SK-N-SH treated with all-trans-retinoic acid at 6 μM for 48 hours (cell line): ENCODE data around the gene HIVEP3.

Source experiments
- ATAC-seq: fragments of 200-7000 bp; cut with Tn5 transposase; 3 replicates; pipeline ENCODE4 v1.9.1; 2020; ENCODE audit warnings: mild to moderate bottlenecking, moderate library complexity
- ARNTL ChIP-seq: fragments of 450-650 bp; formaldehyde crosslinking; IDR thresholded peaks from 2 replicates; pipeline ENCODE4 v1.5.0; 2020; ENCODE audit warnings: low read depth, mild to moderate bottlenecking, moderate library complexity, borderline replicate concordance
- BACH2 ChIP-seq: fragments of 250-450 bp; sonication (Bioruptor Pico); IDR thresholded peaks from 2 replicates; pipeline ENCODE4 v1.9.0; 2021; ENCODE audit warnings: mild to moderate bottlenecking, borderline replicate concordance
- CREB5 ChIP-seq: fragments of 250-450 bp; sonication (Bioruptor Pico); IDR thresholded peaks from 2 replicates; pipeline ENCODE4 v1.5.1; 2020; ENCODE audit warnings: low read depth, mild to moderate bottlenecking, moderate library complexity
- CSDC2 ChIP-seq: fragments of 250-450 bp; sonication (Bioruptor Pico); IDR thresholded peaks from 2 replicates; pipeline ENCODE4 v1.5.0; 2020; ENCODE audit warnings: mild to moderate bottlenecking, moderate library complexity
- GLIS3 ChIP-seq: fragments of 250-450 bp; sonication (Bioruptor Pico); IDR thresholded peaks from 2 replicates; pipeline ENCODE4 v1.5.0; 2020; ENCODE audit warnings: mild to moderate bottlenecking, moderate library complexity
- ISL1 ChIP-seq: fragments of 250-450 bp; sonication (Bioruptor Pico); IDR thresholded peaks from 2 replicates; pipeline ENCODE4 v2.1.2; 2022; ENCODE audit warnings: mild to moderate bottlenecking, moderate library complexity
- OSR1 ChIP-seq: fragments of 250-450 bp; sonication (Bioruptor Pico); IDR thresholded peaks from 2 replicates; pipeline ENCODE4 v1.8.0; 2022; ENCODE audit warnings: moderate library complexity, mild to moderate bottlenecking, inconsistent platforms
- PATZ1 ChIP-seq: fragments of 250-450 bp; sonication (Bioruptor Pico); IDR thresholded peaks from 2 replicates; pipeline ENCODE4 v1.8.0; 2020; ENCODE audit warnings: mild to moderate bottlenecking, moderate library complexity, borderline replicate concordance
- POU6F1 ChIP-seq: fragments of 250-450 bp; sonication (Bioruptor Pico); IDR thresholded peaks from 2 replicates; pipeline ENCODE4 v1.8.0; 2021; ENCODE audit warnings: low read depth, mild to moderate bottlenecking, moderate library complexity, borderline replicate concordance
- PPARA ChIP-seq: fragments of 250-450 bp; sonication (Bioruptor Pico); IDR thresholded peaks from 2 replicates; pipeline ENCODE4 v1.5.0; 2020; ENCODE audit warnings: mild to moderate bottlenecking, borderline replicate concordance
- RARB ChIP-seq: fragments of 250-450 bp; sonication (Bioruptor Pico); IDR thresholded peaks from 2 replicates; pipeline ENCODE4 v1.8.0; 2021; ENCODE audit warnings: mild to moderate bottlenecking, moderate library complexity
- SNAI2 ChIP-seq: fragments of 250-450 bp; sonication (Bioruptor Pico); IDR thresholded peaks from 2 replicates; pipeline ENCODE4 v1.5.0; 2020; ENCODE audit warnings: mild to moderate bottlenecking, moderate library complexity
- TCF4 ChIP-seq: fragments of 250-450 bp; sonication (Bioruptor Pico); IDR thresholded peaks from 2 replicates; pipeline ENCODE4 v1.8.0; 2021; ENCODE audit warnings: mild to moderate bottlenecking, moderate library complexity, borderline replicate concordance
- TOX ChIP-seq: fragments of 250-450 bp; sonication (Bioruptor Pico); IDR thresholded peaks from 2 replicates; pipeline ENCODE4 v1.8.0; 2021; ENCODE audit warnings: mild to moderate bottlenecking, moderate library complexity, borderline replicate concordance
- TSHZ2 ChIP-seq: fragments of 250-450 bp; sonication (Bioruptor Pico); IDR thresholded peaks from 2 replicates; pipeline ENCODE4 v1.5.0; 2020; ENCODE audit warnings: mild to moderate bottlenecking, moderate library complexity
- ZC3H10 ChIP-seq: fragments of 250-450 bp; sonication (Bioruptor Pico); IDR thresholded peaks from 2 replicates; pipeline ENCODE4 v1.5.1; 2021; ENCODE audit warnings: mild to moderate bottlenecking, moderate library complexity
- ZFP3 ChIP-seq: fragments of 250-450 bp; sonication (Bioruptor Pico); IDR thresholded peaks from 2 replicates; pipeline ENCODE4 v1.5.0; 2020; ENCODE audit warnings: mild to moderate bottlenecking, moderate library complexity
- ZNF565 ChIP-seq: fragments of 450-650 bp; formaldehyde crosslinking; conservative IDR thresholded peaks from 2 replicates; pipeline ENCODE4 v1.5.0; 2020; ENCODE audit warnings: low read depth, mild to moderate bottlenecking, moderate library complexity
- ZNF70 ChIP-seq: fragments of 450-650 bp; formaldehyde crosslinking; IDR thresholded peaks from 2 replicates; pipeline ENCODE4 v1.5.0; 2020; ENCODE audit warnings: mild to moderate bottlenecking, moderate library complexity
- ZNF8 ChIP-seq: fragments of 450-650 bp; formaldehyde crosslinking; IDR thresholded peaks from 2 replicates; pipeline ENCODE4 v1.5.0; 2020; ENCODE audit warnings: mild to moderate bottlenecking, moderate library complexity

HIVEP3 gene

GRCh38 chr1:41566969-41567368 lies 351.8 kb downstream of the HIVEP3 start (continued):
- no peak for TF ChIP-seq TSHZ2

GRCh38 chr1:41566274-41566885 lies 352.3 kb downstream of the HIVEP3 start:
- TF ChIP-seq ZC3H10 (CRISPR knock-in tag) (no peak), RARB (no peak), TOX (CRISPR knock-in tag) (no peak), PATZ1 (CRISPR knock-in tag) (no peak), PPARA (CRISPR knock-in tag) (no peak), ZNF8 (CRISPR knock-in tag) (no peak), SNAI2 (CRISPR knock-in tag) (no peak), POU6F1 (CRISPR knock-in tag) (no peak), ZFP3 (no peak), OSR1 (CRISPR knock-in tag) (no peak), CSDC2 (CRISPR knock-in tag) (no peak), ISL1 (no peak), ARNTL (CRISPR knock-in tag) (no peak), TCF4 (CRISPR knock-in tag) (no peak), BACH2 (no peak), TSHZ2 (no peak), GLIS3 (CRISPR knock-in tag) (no peak), ZNF70 (CRISPR knock-in tag) (no peak)
- ATAC-seq, result no peak

GRCh38 chr1:41564741-41565475 lies 353.8 kb downstream of the HIVEP3 start:
- no peak for ATAC-seq
- TF ChIP-seq ZNF565, result no peak
- TF ChIP-seq TOX (CRISPR knock-in tag), result no peak
- TF ChIP-seq PATZ1 (CRISPR knock-in tag), result no peak
- no peak for TF ChIP-seq ZC3H10 (CRISPR knock-in tag)
- no peak for TF ChIP-seq PPARA (CRISPR knock-in tag)
- no peak for TF ChIP-seq TSHZ2
- no peak for TF ChIP-seq CREB5 (CRISPR knock-in tag)
